ENCODE measurements around the gene CMSS1. TPM values are rescaled to one million over a fixed set of nuclear protein-coding genes. Genes with fewer than 3 reads are reported as not detected.

The CMSS1 gene
- total RNA-seq, 2 donors from 2014 or later: 35.8 to 74.3 TPM

DNA sequence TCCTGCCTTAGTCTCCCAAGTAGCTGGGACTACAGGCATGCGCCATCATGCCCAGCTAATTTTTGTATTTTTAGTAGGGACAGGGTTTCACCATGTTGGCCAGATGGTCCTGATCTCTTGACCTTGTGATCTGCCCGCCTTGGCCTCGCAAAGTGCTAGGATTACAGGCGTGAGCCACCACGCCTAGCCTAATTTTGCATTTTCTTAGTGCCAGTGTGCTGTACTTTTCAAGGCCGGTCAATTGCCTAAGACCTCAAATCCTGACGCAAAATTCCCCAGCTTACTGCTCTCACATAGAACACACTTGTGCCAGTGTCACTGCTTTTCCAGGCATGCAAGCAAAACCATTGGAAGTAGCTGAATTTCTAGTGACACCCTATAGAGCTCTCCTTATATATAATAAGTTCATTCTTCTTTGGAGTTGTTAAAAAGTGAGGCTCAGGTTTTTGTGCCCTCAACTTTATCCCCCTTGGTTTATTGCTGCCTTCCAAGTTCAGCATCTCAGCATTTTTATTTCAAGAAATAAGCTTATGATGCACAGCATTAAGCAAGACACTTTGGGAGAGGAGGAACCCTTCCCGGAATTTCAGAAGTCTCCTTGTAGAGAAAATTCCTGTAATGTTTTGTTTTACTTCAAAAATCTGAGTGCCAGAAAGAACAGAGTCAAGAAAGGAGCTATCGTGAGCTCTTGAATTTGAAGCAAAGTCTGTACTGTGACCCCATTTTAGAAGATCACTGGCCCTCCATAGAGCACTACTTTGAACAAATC, 203.4 kb downstream of the CMSS1 start:
- Mint-ChIP-seq H3K27ac (no peak overlapping the region), H3K9me3 (no peaks in the 10 kb centered on the region), H3K36me3 (peaks cover 0 to 4% of the 10 kb centered on the region in 2 donors)
- ATAC-seq: no peak
- no peak for DNase-seq (ENCODE audit: low spot score in 2 of 2)

DNA sequence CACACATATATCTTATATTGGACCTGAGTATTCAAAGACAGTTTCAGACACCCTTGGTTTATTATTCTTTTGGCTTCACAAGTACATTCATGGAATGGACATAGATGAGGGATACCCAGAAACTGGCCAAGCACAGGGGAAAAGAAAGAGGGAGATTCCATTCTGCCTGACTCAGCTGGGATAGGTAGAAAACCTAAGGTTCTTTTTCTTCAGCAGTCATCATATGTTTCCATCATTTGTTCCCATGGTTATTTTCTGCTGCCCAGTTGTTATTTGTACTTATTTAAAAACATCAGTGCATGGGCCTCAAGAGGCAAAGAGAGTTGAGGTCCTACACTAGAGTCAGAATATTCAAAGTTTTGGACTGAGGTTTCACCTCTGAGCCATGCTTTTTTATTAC, 204.8 kb downstream of the CMSS1 start:
- ATAC-seq (no peak), DNase-seq (ENCODE audit: low spot score in 2 of 2) (no peak)
- no peak overlapping the region for H3K27ac Mint-ChIP-seq
- H3K36me3 Mint-ChIP-seq: no peaks in the 10 kb centered on the region
- no peaks in the 10 kb centered on the region for H3K9me3 Mint-ChIP-seq

DNA sequence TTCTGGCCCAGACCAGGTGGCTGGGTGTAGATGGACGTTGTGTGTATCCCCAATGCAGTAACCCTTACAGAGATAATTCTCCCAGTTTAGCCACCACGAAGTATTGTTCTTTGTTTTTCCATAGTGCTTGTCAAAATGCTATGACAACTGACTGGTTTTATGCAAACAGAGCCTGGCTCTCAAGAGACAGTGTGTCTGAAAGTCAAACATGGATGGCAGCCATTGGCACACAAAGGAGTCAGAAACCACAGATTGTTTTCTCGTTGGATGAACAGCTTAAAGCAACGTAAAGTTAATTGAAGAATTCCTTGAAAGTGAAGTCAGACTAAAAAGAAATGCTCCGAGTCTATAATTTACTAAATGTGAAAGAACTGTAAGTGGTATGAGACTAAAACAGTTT, 205.5 kb downstream of the CMSS1 start:
- ATAC-seq (no peak), DNase-seq (ENCODE audit: low spot score in 2 of 2) (no peak)
- Mint-ChIP-seq H3K27ac (no peak overlapping the region), H3K9me3 (no peaks in the 10 kb centered on the region), H3K36me3 (no peaks in the 10 kb centered on the region)

DNA sequence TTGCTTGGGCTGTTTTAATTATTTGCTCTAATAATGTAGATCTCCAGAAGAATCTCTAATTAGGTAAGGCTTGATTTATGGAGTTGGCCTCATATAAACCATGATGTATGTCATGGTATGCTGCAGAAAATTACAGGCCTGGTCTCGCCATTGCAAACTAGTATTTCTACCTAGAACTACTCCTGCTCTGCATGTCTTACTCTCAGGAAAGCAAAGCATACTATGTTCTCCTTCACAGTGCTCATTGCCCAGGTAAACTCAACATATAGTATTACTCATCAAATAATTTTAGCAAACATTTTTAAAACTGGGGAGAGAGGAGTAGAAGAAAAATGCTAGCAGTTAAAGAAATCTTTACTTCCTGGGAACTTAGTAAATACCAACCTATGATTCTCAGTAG, 205.9 kb downstream of the CMSS1 start:
- no peak overlapping the region for H3K27ac Mint-ChIP-seq
- H3K36me3 Mint-ChIP-seq: no peaks in the 10 kb centered on the region
- ATAC-seq (no peak), DNase-seq (ENCODE audit: low spot score in 2 of 2) (no peak)
- no peaks in the 10 kb centered on the region for H3K9me3 Mint-ChIP-seq

GRCh38 chr3:100024520-100025303, 207.1 kb downstream of the CMSS1 start:
- H3K9me3 Mint-ChIP-seq: no peaks in the 10 kb centered on the region
- no peak overlapping the region for H3K27ac Mint-ChIP-seq

GRCh38 chr3:100027321-100027720, 209.7 kb downstream of the CMSS1 start:
- H3K36me3 Mint-ChIP-seq: peaks cover 5 to 10% of the 10 kb centered on the region in 2 donors
- ATAC-seq (no peak), DNase-seq (ENCODE audit: low spot score in 2 of 2) (no peak)
- H3K27ac Mint-ChIP-seq: no peak overlapping the region
- H3K9me3 Mint-ChIP-seq: no peaks in the 10 kb centered on the region

More at GRCh38 chr3:100024520-100025303, 207.1 kb downstream of the CMSS1 start:
- ATAC-seq (no peak), DNase-seq (ENCODE audit: low spot score in 2 of 2) (no peak)
- H3K36me3 Mint-ChIP-seq: no peaks in the 10 kb centered on the region

DNA sequence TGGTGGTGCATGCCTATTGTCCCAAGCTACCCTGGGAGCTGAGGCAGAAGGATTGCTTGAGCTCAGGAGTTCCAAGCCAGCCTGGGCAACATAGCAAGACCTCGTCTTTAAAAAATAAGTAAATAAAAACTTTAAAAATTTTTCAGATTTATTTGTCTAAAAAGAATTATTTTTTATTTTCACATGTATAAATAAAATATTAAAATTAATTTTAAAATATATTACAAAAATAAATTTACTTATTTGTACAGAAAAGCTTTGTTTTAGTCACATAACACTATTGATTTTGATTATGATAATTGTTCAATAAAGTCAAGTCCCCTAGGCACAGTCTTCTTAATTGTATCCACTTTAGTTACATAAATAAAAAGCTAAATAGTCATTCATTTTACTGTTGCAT, 211.4 kb downstream of the CMSS1 start:
- no peak for DNase-seq (ENCODE audit: low spot score in 2 of 2)
- Mint-ChIP-seq H3K27ac (no peak overlapping the region), H3K36me3 (peaks cover 5 to 10% of the 10 kb centered on the region in 2 donors), H3K9me3 (no peaks in the 10 kb centered on the region)
- ATAC-seq: no peak

- no peak for DNase-seq (ENCODE audit: low spot score in 2 of 2)
- peaks cover 5 to 10% of the 10 kb centered on the region in 2 donors for H3K36me3 Mint-ChIP-seq
- no peaks in the 10 kb centered on the region for H3K9me3 Mint-ChIP-seq
- ATAC-seq: peak in 1 of 2 donors; percentile 86
- H3K27ac Mint-ChIP-seq: no peak overlapping the region
Measured at GRCh38 chr3:100029689-100030088, 212.0 kb downstream of the CMSS1 start.

DNA sequence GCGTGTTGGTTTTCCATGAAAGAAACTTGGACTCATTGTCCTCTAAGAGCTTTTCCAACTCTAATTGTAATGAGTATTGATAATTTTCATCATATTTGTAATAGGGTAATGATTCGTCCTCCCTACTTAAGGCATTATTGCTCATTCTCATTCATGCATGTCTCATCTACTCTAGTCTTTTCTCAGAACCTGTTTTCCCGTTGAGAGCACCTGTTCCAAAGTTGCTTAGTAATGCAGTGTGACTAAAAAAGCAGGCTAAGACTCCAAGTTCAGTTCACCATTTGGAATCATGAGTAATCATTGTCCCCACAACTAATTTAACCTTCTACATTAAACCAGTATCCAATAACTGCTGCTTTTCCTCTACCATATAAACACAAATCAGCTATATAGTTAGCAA, 212.7 kb downstream of the CMSS1 start:
- H3K27ac Mint-ChIP-seq: no peak overlapping the region
- peak in 1 of 2 donors; percentile 55 for ATAC-seq
- DNase-seq (ENCODE audit: low spot score in 2 of 2): no peak
- no peaks in the 10 kb centered on the region for H3K9me3 Mint-ChIP-seq
- peaks cover 5 to 10% of the 10 kb centered on the region in 2 donors for H3K36me3 Mint-ChIP-seq

GRCh38 chr3:100030914-100031425, 213.3 kb downstream of the CMSS1 start:
- H3K9me3 Mint-ChIP-seq: no peaks in the 10 kb centered on the region
- H3K36me3 Mint-ChIP-seq: peaks cover 5 to 10% of the 10 kb centered on the region in 2 donors
- DNase-seq (ENCODE audit: low spot score in 2 of 2) (no peak), ATAC-seq (no peak)
- H3K27ac Mint-ChIP-seq: no peak overlapping the region

DNA sequence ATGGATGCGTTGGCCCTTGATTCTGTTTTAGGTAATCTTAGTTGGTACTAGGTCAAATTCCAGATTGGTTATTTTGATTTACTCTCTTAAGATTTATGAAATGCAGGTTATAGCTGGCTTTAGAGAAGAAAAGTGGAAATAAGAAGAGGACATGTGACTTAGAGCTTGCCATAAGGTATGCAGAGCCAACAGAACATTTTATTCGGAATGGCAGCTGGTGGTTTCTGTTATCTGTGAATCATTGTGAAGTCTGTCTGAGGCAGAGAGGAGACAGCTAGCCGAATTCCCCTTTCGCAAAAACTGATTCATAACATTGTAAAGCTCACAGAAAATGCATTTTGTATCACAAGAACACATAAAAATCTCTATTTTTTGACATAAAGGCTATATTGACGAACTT, 214.6 kb downstream of the CMSS1 start:
- Mint-ChIP-seq H3K36me3 (peaks cover 5 to 10% of the 10 kb centered on the region in 2 donors), H3K9me3 (no peaks in the 10 kb centered on the region), H3K27ac (no peak overlapping the region)
- no peak for DNase-seq (ENCODE audit: low spot score in 2 of 2)
- ATAC-seq: no peak

DNA sequence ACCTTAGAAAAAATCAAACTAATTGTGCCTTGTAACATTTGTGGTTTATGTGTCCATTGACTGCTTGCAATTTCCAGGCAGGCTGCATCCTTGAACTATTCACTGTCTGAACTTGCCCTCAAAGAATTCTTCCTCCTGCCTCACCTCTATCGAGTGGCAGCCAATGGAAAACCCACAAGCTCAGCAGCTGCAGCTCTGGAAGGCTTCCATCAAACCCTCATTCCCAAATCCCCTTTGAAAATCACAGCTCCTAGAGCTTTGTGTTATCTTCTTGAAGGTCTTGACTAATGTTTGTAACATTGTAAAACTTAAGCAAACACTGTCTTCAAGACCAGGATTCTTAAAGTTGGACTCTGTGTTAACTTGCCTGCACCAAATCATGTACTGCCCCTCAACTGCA, 215.5 kb downstream of the CMSS1 start:
- peaks cover 5 to 10% of the 10 kb centered on the region in 2 donors for H3K36me3 Mint-ChIP-seq
- DNase-seq (ENCODE audit: low spot score in 2 of 2) (no peak), ATAC-seq (no peak)
- no peak overlapping the region for H3K27ac Mint-ChIP-seq
- H3K9me3 Mint-ChIP-seq: no peaks in the 10 kb centered on the region

- Mint-ChIP-seq H3K27ac (no peak overlapping the region), H3K9me3 (no peaks in the 10 kb centered on the region), H3K36me3 (peaks cover 5 to 10% of the 10 kb centered on the region in 2 donors)
- ATAC-seq (no peak), DNase-seq (ENCODE audit: low spot score in 2 of 2) (no peak)
Measured at GRCh38 chr3:100033903-100034471, 216.3 kb downstream of the CMSS1 start.

DNA sequence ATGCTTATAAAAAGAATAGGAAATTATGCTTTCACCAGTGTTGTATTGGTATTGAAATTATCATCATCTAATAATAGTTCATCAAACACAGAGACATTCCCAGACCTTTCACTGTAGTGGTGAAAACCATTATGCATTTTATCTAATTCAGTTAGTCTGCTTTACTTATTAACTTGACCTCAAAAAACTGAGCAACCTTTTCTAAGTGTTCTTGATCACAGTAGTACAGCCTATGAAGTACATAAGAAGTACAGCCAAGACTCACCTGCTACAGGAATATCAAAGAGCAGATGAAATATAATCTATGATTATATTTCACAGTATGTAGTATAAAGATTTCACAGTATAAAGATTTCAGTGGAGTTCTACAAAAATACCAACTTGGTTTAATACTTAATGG, 221.4 kb downstream of the CMSS1 start:
- H3K9me3 Mint-ChIP-seq: no peaks in the 10 kb centered on the region
- no peak for ATAC-seq

DNA sequence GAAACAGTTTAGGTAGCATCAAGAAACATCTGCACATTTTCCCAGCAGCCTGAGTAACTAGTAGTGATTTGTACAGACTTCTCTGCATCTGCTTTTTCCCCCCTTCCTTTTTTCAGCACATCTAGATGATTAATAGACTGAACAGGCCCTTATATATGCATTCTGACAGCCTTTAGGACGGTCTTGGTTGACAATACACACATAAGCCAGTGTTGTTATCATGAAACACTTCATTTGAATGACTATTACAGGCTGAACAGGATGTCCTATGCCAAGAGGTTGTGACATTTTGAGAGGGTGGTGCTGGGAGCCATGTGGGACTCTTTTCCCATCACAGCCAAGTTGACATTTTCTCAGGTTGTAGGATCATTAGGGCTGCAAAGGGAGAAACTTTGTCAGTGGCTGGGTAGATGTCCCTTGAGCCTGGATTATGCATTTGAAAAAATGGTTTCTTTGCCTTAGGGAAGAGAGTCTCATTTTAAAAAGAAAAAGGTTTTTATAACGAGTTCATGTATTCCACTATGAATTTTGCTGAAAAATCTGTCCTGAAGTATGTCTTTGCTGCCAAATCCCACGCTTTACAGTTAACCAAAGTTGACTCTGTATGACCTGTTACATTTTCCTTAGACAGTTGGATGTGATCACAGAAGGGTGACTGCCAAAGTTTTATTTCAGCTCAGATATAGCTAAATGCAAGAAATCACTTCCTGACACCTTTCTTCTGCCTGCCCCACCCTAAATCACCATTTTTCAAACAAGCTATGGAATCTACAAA, 223.0 kb downstream of the CMSS1 start:
- no peak for ATAC-seq
- Mint-ChIP-seq H3K27ac (no peak overlapping the region), H3K9me3 (no peaks in the 10 kb centered on the region)

More for the DNA sequence above, 221.4 kb downstream of the CMSS1 start:
- Mint-ChIP-seq H3K27ac (no peak overlapping the region), H3K36me3 (no peaks in the 10 kb centered on the region)
- DNase-seq (ENCODE audit: low spot score in 2 of 2): no peak

DNA sequence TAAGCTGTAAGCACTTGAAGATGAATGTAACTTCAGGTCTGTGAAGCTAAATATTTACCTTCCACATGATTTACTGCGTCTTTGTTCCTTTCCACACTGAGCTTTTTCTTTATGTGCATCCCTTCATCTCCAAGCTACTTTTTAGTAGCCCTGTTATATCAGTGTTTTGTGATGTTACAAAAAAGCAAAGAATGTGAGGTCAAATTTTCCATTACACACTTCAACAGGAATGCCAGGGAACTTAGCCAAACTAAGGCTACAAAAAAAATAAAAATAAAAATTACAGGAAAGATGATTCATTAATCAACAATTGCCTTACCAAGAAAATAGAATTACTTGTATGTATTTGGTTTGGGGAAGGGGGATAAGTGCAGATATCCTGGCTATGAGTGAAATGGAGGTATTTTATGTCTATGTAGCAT, 223.7 kb downstream of the CMSS1 start:
- Mint-ChIP-seq H3K9me3 (no peaks in the 10 kb centered on the region), H3K27ac (no peak overlapping the region), H3K36me3 (no peaks in the 10 kb centered on the region)
- DNase-seq (ENCODE audit: low spot score in 2 of 2): no peak
- ATAC-seq: no peak

More for the DNA sequence above, 223.0 kb downstream of the CMSS1 start:
- no peaks in the 10 kb centered on the region for H3K36me3 Mint-ChIP-seq
- no peak for DNase-seq (ENCODE audit: low spot score in 2 of 2)

Measured in activated naive CD4-positive, alpha-beta T cell treated with anti-CD3 and anti-CD28 coated beads, Interleukin-2, amount 50 U/mL, for 72 hours (primary cell).